ENCODE data around the gene ADAP1.
"Not testable (repeated sequence)": the region's sequence is repeated elsewhere in the genome, so short reads cannot be mapped to it uniquely, and the experiment has no call there.

The ADAP1 gene

DNA sequence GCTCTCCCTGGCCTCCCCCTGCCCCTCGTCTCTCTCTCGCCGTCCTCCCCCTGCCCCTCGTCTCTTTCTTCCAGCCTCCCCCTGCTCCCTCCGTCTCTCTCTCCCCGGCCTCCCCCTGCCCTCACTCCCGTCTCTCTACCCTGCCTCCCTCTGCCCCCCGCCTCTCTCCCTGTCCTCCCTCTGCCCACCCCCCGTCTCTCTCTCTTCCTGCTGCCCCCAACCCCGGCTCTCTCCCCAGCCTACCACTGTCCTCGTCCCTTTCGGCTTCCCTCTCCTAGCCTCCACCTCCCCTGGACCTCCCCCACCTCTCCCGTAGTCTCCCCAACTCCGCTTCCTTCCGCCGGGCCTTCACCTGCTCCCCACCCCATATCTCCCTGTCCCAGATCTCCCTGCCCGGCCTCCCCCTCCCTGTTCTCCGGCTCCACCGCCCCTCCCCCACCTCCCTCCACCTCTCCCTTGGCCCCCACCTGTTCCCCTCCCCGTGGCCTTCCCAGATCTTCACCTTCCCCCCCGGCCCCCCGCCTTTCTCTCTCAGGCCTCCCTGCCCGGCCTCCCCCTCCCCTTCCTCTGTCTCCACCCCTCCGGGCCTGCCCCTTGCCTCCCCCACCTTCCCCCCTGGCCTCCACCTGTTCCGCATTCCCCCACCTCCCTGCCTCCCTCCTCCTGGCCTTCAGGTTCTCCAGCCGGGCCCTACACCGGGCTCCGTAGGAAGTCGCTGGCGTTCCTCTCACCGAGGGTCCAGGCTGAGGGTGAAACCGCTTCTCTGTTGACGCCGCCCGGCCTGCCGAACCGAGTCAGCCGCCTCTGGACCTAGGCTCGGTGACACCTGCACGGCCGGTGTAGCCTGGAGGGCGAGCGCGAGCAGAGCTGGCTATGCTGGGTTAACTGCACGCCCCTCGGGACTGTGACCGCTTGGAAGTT is 76.9 kb downstream of the ADAP1 start:
- no peak for DNase-seq

DNA sequence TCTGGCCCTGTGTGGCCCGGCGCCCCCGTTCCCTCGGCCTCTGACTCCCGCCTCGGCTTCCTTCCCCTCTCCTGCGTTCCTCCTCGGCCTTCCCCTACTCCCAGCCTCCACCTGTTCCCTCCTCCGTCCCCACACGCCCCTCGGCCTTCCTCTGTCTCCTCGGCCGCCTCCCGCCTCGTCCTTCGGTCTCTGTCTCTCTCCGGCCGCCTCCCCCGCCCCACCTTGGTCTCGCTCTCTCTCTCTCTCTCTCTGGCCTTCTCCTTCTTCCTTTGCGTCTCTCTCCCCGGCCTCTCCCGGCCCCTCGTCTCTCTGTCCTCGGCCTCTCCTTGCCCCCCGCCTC is 77.5 kb downstream of the ADAP1 start:
- no peak for DNase-seq

DNA sequence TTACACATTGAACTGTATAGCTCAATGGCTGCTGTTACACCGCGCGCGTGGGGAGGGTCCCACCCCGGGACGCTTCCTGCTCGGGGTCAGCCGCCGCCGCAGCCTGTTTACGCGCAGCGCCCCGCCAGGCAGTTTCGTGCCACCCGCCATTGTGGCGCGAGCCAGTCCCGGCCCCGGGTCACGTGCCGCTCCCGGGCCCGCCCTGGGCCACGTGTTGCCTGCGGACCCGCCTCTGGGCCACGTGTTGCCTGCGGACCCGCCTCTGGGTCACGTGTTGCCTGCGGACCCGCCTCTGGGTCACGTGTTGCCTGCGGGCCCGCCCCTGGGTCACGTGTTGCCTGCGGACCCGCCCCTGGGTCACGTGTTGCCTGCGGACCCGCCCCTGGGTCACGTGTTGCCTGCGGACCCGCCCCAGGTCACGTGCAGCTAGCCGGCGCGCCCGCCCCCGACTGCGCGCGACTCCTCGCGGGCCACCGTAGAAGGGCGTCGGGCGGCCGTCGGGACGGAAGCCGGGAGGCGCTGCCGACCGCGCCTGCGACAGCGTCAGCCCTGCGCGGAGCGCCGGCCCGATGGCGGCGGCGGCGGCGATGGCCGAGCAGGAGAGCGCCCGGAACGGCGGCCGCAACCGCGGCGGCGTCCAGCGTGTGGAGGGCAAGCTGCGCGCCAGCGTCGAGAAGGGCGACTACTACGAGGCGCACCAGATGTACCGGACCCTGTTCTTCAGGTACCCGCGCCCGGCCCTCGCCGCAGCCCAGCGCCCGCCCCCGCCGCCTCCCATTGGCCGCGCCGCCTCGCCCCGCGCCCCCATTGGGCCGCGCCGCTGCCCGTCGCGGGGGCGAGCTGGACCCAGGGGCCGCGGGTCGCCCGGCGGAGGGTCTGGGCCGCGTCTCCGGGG is 78.2 kb downstream of the ADAP1 start, which contains the start of gene GET4:
Gene GET4, plus strand, starts transcription at position 478 of the 895 bp plus-strand sequence. Its CDS starts 92 bp downstream, at position 570.
- peak; percentile 93 for DNase-seq

DNA sequence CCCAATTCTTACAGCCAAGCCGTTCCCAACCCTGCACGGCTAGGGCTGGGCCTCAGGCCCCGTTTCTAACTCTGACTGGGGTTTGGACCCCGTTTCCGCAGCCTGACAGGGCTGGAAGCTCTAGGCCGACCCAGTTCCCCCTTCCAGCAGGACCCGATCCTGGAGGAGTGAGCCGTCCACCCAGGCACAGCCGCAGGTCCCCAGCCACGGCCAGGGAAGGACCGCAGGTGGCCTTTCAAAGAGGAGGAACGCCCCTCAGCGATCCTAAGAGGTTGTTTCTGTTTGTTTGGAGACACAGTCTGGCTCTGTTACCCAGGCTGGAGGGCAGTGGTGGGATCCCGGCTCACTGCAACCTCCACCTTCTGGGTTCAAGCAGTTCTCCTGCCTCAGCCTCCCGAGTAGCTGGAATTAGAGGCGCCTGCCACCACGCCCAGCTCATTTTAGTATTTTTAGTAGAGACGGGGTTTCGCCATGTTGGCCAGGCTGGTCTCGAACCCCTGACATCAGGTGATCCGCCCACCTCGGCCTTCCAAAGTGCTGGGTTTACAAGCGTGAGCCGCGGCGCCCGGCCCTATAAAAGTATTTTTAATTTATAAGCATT is 78.9 kb downstream of the ADAP1 start:
- no peak for DNase-seq

DNA sequence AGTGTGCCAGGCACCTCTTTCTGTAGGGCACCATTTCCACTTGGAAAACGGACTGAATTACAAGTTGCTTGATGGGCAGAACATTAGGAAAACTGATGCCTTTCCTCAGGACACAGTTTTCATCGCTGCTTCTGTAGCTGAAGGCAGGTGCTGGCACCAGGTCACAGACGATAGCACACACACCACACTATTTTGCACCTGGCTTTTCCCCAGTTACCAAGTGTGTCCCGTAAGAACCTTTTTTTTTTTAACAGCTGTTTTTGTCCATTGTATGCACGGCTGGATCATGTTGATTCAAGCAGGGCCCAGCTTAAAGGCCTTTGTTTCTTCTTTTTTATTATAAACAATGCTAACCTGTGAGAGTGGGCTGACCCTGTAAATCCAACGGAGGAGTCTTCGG is 79.4 kb downstream of the ADAP1 start:
- DNase-seq, result no peak

DNA sequence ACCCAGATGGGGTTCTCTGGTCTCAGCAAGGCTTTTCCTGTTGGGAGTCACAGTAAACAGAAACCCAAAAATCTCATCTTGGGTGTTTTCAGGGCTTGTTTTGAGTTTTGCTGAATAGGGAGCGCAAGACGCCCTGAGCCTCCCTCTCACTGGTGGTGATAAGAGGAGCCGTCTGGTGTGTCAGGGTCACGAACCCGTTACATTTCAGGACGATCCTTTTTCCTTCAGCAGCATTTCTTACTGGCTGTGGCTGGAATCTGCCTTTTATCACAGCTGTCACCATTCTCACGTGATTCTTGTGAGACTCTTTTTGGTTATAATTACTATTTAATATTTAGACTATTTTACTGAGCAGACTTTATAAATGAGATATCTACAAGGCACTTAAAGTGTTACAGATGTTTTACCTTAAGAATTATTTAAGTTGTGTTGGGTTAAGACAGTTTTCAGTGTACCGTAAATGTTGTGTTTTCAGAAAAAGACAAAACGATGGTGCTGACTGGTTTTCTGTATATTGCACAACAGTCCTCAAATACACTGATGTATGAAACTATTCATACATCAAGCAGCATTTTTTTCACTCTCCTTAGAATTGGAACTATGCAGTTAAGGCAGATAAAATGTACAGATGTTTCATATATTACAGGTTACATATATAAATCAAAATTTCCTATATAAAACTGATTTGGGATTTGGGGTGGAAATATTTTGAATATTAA is 80.3 kb downstream of the ADAP1 start:
- no peak for DNase-seq

DNA sequence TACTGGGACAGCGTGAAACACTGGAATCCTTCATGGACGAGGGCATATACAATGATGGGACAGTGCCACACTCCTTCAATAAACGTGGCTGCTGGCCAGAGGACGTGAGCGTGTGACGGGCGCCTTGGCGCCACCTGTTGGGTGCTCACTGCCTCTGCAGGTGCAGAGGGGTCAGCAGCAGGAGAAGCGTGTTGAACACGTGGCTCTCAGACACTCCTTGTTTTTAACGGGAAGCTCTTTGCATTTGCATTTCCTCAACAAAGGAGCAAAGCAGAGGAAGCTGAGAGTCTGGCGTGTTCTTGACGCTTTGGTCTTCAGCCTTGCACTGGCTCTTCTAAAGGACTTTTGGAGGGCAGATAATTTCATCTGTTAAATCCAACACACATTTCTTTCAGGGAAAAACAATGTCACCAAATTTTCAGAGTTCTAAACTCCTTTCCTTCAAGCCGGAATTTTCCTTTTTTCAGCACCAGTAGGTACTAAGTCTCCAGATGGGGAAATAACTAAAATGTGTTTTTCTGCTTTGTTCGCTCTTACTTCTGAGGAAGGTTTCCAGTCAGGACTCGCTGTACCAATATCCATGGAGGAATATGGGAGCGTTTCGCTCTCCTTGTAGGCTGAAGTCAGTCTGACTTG is 81.0 kb downstream of the ADAP1 start:
- DNase-seq, result peak; percentile 56

DNA sequence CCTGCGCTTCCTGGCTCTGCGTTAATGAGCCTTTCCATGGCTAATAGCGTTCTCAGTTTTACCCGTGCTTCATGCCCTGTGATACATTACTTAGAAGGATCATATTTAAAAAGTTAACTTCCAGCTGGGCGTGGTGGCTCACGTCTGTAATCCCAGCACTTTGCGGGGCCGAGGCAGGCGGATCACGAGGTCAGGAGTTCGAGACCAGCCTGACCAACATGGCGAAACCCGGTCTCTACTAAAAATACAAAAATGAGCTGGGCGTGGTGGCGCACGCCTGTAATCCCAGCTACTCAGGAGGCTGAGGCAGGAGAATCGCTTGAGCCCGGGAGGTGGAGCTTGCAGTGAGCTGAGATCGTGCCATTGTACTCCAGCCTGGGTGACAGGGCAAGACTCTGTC is 81.8 kb downstream of the ADAP1 start:
- DNase-seq, result not testable (repeated sequence)

DNA sequence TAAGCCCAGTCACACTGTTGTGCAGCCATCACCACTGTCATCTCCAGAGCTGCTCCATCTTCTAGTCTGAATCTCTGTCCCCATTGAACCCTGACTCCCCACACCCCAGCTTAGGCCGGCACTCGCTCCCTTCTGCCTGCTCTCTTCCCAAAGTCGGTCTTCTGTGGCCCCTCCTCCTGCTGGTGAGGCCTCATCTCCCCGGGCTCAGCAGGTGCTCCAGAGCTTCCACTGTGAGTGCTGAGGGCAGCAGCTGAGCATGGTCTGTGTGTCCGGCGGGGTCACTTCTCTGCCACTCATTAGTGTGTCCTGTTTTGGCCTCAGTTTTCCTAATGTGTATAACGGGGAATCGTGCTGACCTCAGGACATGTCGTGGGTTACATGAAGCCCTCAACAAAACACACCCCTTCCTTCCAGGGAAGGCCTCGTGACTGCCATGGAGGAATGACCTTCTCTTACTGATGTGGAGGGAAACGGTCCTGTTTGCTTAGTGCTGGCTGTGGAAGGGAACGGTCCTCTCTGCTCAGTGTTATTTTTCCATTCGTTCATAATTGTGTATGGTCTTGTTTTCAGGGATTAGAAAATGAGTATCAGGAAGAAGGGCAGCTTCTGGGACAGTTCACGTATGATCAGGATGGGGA is 82.5 kb downstream of the ADAP1 start:
- DNase-seq, result no peak

DNA sequence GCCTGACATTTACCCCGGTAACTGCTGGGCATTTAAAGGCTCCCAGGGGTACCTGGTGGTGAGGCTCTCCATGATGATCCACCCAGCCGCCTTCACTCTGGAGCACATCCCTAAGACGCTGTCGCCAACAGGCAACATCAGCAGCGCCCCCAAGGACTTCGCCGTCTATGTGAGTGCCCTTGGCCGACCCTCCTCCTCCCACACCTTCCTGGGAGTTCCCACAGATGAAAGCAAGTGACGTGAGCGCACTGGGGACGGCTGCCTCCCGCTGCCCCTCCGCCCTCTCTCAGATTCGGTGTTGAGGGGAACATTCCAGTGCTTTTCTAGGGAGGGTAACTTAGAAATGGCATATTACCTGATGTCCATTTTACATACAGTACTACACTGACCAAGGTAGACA is 85.1 kb downstream of the ADAP1 start:
- DNase-seq, result no peak

DNA sequence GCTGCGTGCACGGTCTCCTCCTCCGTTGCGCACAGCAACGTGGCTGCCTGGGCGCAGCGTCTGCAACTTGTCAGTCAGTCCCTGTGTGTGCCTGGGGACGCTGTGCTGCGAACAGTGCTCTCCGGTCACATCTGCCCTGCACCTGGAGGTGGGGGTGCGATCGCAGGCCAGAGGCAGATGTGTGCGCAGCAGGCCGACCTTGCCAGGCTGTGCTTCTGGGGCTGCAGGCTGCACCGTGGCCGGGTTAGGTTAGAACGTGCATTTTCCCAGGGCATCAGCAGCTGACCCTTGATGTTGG is 86.3 kb downstream of the ADAP1 start:
- DNase-seq, result no peak

DNA sequence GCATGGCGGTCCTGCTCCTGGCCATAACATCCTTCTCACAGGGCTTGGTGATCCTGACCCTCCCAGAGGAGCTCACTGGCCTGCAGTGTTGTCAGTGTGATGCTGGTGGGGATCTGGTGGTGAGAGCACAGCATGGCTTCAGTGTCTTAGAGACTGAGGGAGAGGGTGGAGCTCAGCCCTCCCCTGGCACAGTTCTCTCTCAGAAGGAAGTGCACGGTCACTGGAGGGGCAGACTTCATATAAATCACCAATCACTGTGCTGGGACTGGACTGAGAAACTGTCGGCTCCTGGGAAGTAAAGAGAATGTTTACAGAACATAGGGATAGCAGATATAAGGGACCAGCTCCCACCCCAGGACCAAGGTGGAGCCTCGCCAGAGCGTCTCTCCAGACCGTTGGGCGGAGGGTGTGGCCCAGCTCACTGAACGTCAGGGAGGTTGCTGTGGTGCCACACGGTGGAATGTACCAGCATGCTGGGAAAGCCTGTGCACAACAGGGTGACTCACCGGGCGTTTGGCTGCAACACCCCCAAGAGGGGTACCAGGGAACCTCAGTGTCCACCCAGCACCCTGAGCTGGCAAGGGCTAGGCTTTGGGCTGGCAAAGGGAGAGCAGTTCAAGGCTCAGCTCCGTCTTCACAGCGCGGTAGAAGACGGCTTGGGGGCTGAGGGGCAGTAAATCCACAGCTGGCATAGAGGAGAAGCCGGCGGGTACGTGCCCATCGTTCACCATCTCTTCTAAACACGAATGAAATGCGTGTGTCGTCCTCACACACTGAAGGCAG is 86.9 kb downstream of the ADAP1 start:
- no peak for DNase-seq

DNA sequence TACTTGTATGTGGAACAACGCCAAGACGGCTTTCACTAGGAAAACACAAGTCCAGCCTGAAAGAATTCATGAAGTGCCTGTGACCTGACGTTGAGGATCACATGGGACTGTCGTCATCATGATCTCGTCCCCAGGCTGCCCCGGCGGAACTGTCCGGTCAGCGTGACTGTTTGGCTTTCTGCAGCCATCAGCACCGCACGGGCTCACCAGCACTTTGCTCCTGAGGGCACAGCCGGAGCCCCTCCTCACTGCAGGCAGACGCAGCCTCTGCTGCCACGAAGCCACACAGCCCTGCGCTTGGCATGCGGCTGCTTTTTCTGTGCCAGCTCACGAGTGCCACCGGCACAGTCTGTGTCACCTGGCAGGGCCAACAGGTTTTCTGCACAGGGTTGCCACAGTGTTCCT is 87.5 kb downstream of the ADAP1 start:
- no peak for DNase-seq

DNA sequence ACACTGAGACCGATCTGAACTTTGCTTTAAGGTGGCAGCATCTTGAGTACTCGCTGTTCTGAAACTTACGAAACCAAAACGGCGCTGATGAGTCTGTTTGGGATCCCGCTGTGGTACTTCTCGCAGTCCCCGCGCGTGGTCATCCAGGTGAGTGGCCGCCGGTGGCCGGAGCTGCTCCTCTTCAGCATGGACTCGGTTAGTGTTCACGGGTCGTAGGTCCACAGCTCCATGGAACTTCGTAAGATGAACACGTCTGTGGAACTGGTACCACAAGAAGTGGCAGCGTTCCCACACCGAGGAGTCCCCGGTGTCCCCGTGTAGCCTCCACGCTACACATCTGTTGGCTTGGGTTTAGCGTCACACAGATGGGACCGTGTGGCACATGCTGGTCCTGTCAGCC is 88.6 kb downstream of the ADAP1 start:
- no peak for DNase-seq

DNA sequence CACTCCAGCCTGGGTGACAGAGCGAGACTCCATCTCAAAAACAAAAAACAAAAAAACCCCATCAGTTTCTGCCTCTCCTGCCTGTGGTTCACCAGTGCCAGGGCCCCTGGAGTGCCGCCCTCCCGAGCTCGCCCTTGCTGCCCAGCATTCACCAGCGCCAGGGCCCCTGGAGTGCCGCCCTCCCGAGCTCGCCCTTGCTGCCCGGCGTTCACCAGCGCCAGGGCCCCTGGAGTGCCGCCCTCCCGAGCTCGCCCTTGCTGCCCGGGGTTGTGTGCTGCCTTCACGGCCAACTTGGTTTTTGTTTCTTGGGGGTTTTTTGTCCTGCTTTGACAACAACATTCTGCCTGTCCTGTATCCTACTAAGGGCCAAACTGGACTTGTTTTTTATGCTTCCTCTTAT is 91.4 kb downstream of the ADAP1 start:
- DNase-seq, result no peak

DNA sequence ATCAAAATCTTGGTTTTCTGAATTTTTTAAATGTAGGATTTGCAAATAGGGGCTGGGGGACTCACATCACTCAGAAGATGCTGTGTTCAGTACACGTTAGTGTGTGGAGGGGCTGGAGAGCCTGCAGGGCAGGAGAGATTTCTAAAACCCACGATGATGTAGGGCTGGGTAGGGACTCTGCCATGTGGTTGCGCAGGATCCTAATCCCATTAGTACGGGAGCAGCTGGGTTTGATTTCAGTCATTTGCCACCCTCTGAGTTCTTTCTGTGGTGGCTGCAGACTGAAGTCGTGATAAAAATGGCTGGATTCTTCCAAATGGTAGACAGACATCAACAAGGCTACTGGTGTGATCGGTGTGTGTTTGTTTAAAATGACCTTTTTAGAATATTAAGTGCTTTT is 92.3 kb downstream of the ADAP1 start:
- no peak for DNase-seq

DNA sequence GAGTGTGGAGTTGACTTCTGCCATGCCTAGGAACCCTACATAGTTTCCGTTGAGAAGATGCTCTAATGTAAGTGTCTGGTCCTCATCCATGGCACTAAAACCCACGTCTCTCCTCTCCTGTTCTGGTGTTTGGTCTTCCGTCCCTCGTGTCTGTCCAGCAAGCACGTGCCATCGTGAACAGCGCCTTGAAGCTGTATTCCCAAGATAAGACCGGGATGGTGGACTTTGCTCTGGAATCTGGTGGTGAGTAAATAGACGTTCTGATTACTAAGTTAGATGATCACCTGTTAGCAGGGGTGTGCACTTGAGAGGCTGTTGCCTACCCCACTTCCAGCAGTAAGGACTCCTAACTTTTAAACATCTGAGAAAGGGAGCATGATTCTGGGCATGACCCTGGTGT is 93.3 kb downstream of the ADAP1 start:
- DNase-seq, result no peak

DNA sequence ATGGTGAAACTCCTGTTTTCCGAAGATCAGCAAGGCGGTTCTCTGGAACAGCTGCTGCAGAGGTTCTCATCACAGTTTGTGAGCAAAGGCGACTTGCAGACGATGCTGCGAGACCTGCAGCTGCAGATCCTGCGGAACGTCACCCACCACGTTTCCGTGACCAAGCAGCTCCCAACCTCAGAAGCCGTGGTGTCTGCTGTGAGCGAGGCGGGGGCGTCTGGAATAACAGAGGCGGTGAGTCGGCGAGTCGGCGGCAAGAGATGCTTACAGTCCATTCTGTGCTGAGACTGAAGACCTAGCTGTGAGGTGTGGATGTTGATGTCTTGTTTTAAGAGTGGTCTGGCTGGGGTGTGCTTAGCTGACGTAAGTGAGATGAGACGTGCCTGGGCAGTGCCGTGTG is 94.3 kb downstream of the ADAP1 start:
- DNase-seq, result no peak

DNA sequence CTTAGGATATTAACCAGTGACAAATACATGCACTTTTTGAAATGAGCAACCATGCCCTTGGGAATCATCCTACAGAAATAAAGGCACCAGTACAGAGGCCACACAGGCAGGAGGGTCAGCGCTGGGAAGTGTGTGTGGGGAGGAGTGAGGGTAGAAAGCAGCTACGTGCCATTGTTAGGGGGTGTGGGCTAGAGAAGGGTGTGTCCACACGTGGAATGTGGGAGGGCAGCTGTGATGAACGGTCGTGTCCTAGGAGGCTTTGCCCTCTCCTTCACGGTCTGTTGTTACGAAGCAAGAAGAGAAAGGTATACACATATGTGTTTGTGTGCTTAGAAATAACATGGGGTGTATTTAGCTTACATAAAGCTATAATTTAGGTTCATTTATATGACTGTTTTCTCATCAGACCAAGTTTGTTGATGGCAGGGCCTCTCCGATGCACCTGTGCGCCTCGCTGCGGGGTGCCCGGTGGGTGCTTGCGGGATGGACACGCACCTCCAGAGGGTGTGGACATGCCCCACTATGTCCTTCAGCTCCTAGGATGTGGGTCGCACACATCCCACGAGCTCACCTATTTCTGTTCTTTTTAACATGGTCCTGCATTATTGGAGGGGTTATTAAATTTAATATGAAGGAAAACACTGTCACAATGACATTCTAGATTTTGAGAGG is 95.0 kb downstream of the ADAP1 start:
- no peak for DNase-seq

DNA sequence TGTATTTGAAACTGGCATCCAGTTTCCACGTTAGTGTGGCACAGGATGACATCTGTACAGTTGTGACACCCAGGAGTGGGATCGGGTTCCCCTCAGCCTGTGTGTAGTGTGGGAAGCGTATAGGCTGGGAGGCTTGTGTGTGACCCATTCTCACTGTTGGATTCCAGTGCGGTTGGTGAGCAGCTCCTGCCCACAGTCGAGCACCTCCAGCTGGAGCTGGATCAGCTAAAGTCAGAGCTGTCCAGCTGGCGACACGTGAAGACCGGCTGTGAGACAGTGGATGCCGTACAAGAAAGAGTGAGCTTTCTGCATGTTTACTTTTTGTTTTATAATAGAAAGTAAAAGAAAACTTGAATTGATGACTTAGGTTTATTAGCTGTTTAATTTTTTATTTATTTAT is 96.8 kb downstream of the ADAP1 start:
- no peak for DNase-seq
